Activated naive CD8-positive, alpha-beta T cell treated with anti-CD3 and anti-CD28 coated beads, Interleukin-2, amount 10 ng/mL, durations not matched to agents 7 days and 5 days (primary cell): ENCODE data around the gene HOXC11. TPM values are rescaled to one million over a fixed set of nuclear protein-coding genes. Genes with fewer than 3 reads are reported as not detected.

Source experiments
- ATAC-seq: fragments of 150-1000 bp; cut with Tn5 transposase; one replicate; pipeline ENCODE4 v1.10.0; 2021; ENCODE audit warnings: low read depth, moderate library complexity
- POLR2A ChIA-PET: fragments of 350-600 bp; sonication (Branson Sonifier 250); formaldehyde crosslinking; loops from one replicate; lab custom pipeline; 2021; ENCODE audit warnings: antibody characterized with exemption; lab: Charles Lee
- DNase-seq: peaks from one replicate; pipeline ENCODE4 v3.0.0; 2021
- H3K27ac Mint-ChIP-seq: one replicate; pipeline ENCODE4 v1.8.0; 2022; ENCODE audit warnings: mild to moderate bottlenecking, mixed read lengths
- H3K27me3 Mint-ChIP-seq: one replicate; pipeline ENCODE4 v1.8.0; 2022; ENCODE audit warnings: mild to moderate bottlenecking, moderate library complexity, mixed read lengths
- H3K36me3 Mint-ChIP-seq: one replicate; pipeline ENCODE4 v1.8.0; 2021; ENCODE audit warnings: mild to moderate bottlenecking, mixed read lengths
- H3K4me1 Mint-ChIP-seq: one replicate; pipeline ENCODE4 v1.8.0; 2021; ENCODE audit warnings: mixed read lengths
- H3K4me3 Mint-ChIP-seq: one replicate; pipeline ENCODE4 v1.8.0; 2022; ENCODE audit warnings: mild to moderate bottlenecking, moderate library complexity, mixed read lengths
- H3K9me3 Mint-ChIP-seq: one replicate; pipeline ENCODE4 v1.8.0; 2021; ENCODE audit warnings: mixed read lengths
- microRNA-seq: library from miRNA; unstranded; fragments of <30 nt; microRNA quantifications from one replicate; pipeline ENCODE4 v1.2.0, GENCODE V29; 2022
- total RNA-seq, 2 experiments: library from RNA; stranded (reverse); gene quantifications; one replicate each; pipeline ENCODE4 v1.2.3, GENCODE V29; 2021

Gene HOXC11
- total RNA-seq, 2 experiments from 2014 or later, result not detected

DNA sequence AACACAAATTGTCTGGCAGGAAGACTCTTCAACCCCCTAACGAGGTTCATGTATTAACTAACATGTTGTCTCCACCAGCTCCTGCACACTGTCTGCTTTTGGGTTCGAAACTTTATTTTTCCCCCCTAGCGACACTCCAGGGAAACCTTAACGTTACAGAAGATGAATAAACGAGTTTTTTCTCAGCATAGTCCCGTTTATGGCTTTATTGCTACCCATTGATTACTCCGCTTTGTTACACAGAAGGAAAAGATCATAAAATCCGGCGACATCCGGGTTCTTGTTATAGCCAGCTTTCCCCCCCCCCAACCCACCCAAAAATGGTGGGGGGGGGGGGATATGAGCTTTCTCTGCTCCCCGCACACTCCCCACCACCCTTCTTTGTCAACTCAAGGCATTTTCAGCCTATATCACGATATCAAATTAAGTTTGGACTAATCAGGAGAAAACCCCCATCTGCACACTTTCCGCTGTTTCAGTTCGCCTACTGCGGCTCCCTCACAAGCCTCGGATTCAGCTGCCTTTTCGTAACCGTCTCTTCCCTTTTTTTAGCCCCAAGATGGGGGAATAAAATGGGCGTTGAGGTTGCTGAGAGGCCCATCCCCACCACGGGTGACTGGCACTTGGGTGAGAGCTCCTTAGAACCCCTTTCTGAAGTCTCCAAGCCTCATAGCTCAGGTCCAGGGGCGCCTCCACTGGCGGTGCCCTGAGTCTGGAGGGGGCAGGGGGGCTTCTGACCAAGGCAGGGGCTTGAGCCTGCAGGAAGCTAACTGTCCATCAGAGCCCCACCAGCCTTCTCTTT is 53.9 kb downstream of the HOXC11 start:
- Mint-ChIP-seq H3K4me1 (peaks cover 16% of the 10 kb centered on the region), H3K36me3 (no peaks in the 10 kb centered on the region), H3K9me3 (no peaks in the 10 kb centered on the region), H3K27me3 (peaks cover 91% of the 10 kb centered on the region), H3K4me3 (peak overlapping the region; percentile 33), H3K27ac (no peak overlapping the region)
- ATAC-seq (no peak), DNase-seq (no peak)
- POLR2A ChIA-PET, result interaction anchor here (0.7 kb wide), 1 partner anchor 9 kb away, joined by 3 read pairs; no protein-coding TSS in a partner anchor

Small RNAs within 50 kb of the gene (microRNA-seq; reads per million reads assigned to microRNA genes)
- gene MIR196A2, result 24.6 reads per million, percentile 31 among the genes with 10 or more reads in this experiment

Other genes starting within 250 kb of the HOXC11 start
- gene CALCOCO1, start 245.7 kb upstream of the HOXC11 start, total RNA-seq, result 10 to 100 TPM; 83.6 to 91.1 TPM
- not detected for gene CISTR, start 221.1 kb upstream of the HOXC11 start, total RNA-seq
- not detected for gene HOXC13, start 34.3 kb upstream of the HOXC11 start, total RNA-seq
- not detected for gene HOXC12, start 18.2 kb upstream of the HOXC11 start, total RNA-seq
- gene HOTAIR, start 1.8 kb downstream of the HOXC11 start, total RNA-seq, result not detected
- not detected for gene HOXC10, start 12.0 kb downstream of the HOXC11 start, total RNA-seq
- gene HOXC9, start 27.0 kb downstream of the HOXC11 start, total RNA-seq, result not detected
- gene HOXC8, start 35.9 kb downstream of the HOXC11 start, total RNA-seq, result not detected
- not detected for gene HOXC6, start 55.3 kb downstream of the HOXC11 start, total RNA-seq
- gene HOXC5, start 59.9 kb downstream of the HOXC11 start, total RNA-seq, result not detected
- 1 to 10 TPM; 1.2 to 1.5 TPM for gene HOXC4, start 80.7 kb downstream of the HOXC11 start, total RNA-seq
- gene SMUG1, start 215.9 kb downstream of the HOXC11 start, total RNA-seq, result 10 to 100 TPM; 23.9 to 24.4 TPM